Lung (tissue), 12 donors: ENCODE results near the gene MAPKAPK5. TPM values are rescaled to one million over a fixed set of nuclear protein-coding genes. Genes with fewer than 3 reads are reported as not detected.

ENCODE experiments used
- ATAC-seq: fragments of 200-7000 bp; cut with Tn5 transposase; one replicate; pipeline ENCODE4 v1.9.1; 2020; ENCODE audit warnings: moderate number of reproducible peaks; ENCODE audit not compliant: insufficient read depth, low FRiP score
- DNase-seq, 3 donors: peaks; one replicate each; pipeline ENCODE4 v3.0.0-alpha.2; 2013 to 2017
- H3K27ac ChIP-seq, 2 donors: one replicate each; pipeline ENCODE4 v1.5.1; 2013; ENCODE audit warnings: mild to moderate bottlenecking in 2 of 2, moderate library complexity in 2 of 2, control low read depth in 1 of 2, inconsistent platforms in 1 of 2, low read depth in 1 of 2, low read length in 1 of 2
- H3K27me3 ChIP-seq, 3 donors: one replicate each; pipeline ENCODE4 v1.5.1; 2013; ENCODE audit warnings: low read length in 2 of 3; ENCODE audit not compliant: control insufficient read depth in 3 of 3, insufficient read depth in 3 of 3
- H3K36me3 ChIP-seq, 4 donors: one replicate each; pipeline ENCODE4 v1.5.1; 2013; ENCODE audit warnings: low read length in 4 of 4, mild to moderate bottlenecking in 1 of 4, moderate library complexity in 1 of 4; ENCODE audit not compliant: control insufficient read depth in 4 of 4, insufficient read depth in 4 of 4
- H3K4me1 ChIP-seq, 5 donors: one replicate each; pipeline ENCODE4 v1.5.1; 2013; ENCODE audit warnings: low read length in 5 of 5, mild to moderate bottlenecking in 2 of 5, moderate library complexity in 1 of 5; ENCODE audit not compliant: control insufficient read depth in 5 of 5, insufficient read depth in 5 of 5
- H3K4me3 ChIP-seq: one replicate; pipeline ENCODE4 v1.5.1; 2013; ENCODE audit warnings: mild to moderate bottlenecking, control low read depth, moderate library complexity
- H3K9ac ChIP-seq, 2 donors: one replicate each; pipeline ENCODE4 v1.5.1; 2013; ENCODE audit warnings: low read length in 2 of 2, control low read depth in 1 of 2; ENCODE audit not compliant: insufficient read depth in 1 of 2
- H3K9me3 ChIP-seq, 4 donors: one replicate each; pipeline ENCODE4 v1.5.1; 2013; ENCODE audit warnings: low read length in 3 of 4, mild to moderate bottlenecking in 1 of 4, moderate library complexity in 1 of 4; ENCODE audit not compliant: control insufficient read depth in 4 of 4, insufficient read depth in 3 of 4
- CTCF ChIP-seq: IDR thresholded peaks from 2 replicates; pipeline ENCODE4 v1.5.1; 2012; ENCODE audit warnings: mild to moderate bottlenecking; ENCODE audit errors: control extremely low read depth, extremely low read depth
- WGBS, 2 donors: extraction: QIAGEN DNeasy Blood & Tissue Kit; methylation state at CpG; one replicate each; pipeline ENCODE4 v1.1.7; 2013; 5-methylcytosine and 5-hydroxymethylcytosine counted together
- polyA plus RNA-seq, 2 donors: library from polyadenylated mRNA; stranded (reverse); fragments of 200-250 nt; gene quantifications; one replicate each; pipeline ENCODE4 v1.2.1, GENCODE V29; 2013
- total RNA-seq, 2 donors: library from RNA; depleted of rRNA in 1 of 2; stranded (reverse); fragments of >200 nt in 1 of 2; gene quantifications; one replicate each; pipeline ENCODE4 v1.2.1, GENCODE V29; 2014 to 2021
- donor health status: control.
- donor health status: control.
- donor health status: Bipolar disorder and iron deficiency.
- donor health status: healthy.
- donor health status: DM: yes; HTN: yes; CAD: no.

MAPKAPK5 gene
- total and polyA plus RNA-seq, 4 donors = 15.4 to 46.3 (median 37.2) TPM

GRCh38 chr12:111858186-111858585 lies 16.2 kb downstream of the MAPKAPK5 start:
- TF ChIP-seq CTCF = no peak
- Histone ChIP-seq H3K4me1 (peaks cover 0 to 2% (median 0%) of the 10 kb centered on the region in 5 donors), H3K9ac (no peak overlapping the region), H3K27ac (no peak overlapping the region), H3K27me3 (no peaks in the 10 kb centered on the region), H3K9me3 (peaks cover 0 to 2% (median 0%) of the 10 kb centered on the region in 4 donors), H3K36me3 (peaks cover 0 to 7% (median 2%) of the 10 kb centered on the region in 4 donors), H3K4me3 (no peak overlapping the region)
- ATAC-seq = no peak
- no peak for DNase-seq
- WGBS, 2 donors = 97 to 100% methylated on average over 2 of the region's 2 CpGs

- TF ChIP-seq CTCF = no peak
- ATAC-seq = no peak
- H3K9me3 ChIP-seq = peaks cover 0 to 2% (median 0%) of the 10 kb centered on the region in 4 donors
- DNase-seq = no peak
- H3K9ac ChIP-seq = no peak overlapping the region
- H3K4me1 ChIP-seq = peaks cover 0 to 2% (median 0%) of the 10 kb centered on the region in 5 donors
- WGBS, 2 donors = 94 to 95% methylated on average over 7 of the region's 7 CpGs
- H3K27me3 ChIP-seq = no peaks in the 10 kb centered on the region
- peaks cover 0 to 7% (median 2%) of the 10 kb centered on the region in 4 donors for H3K36me3 ChIP-seq
- no peak overlapping the region for H3K27ac ChIP-seq
- no peak overlapping the region for H3K4me3 ChIP-seq
Measured at GRCh38 chr12:111858778-111859177, 16.8 kb downstream of the MAPKAPK5 start.

GRCh38 chr12:111864913-111865312 lies 22.9 kb downstream of the MAPKAPK5 start:
- H3K27me3 ChIP-seq = no peaks in the 10 kb centered on the region
- 83 to 86% methylated on average over 1 of the region's 1 CpG for WGBS, 2 donors
- no peaks in the 10 kb centered on the region for H3K9me3 ChIP-seq
- H3K9ac ChIP-seq = no peak overlapping the region
- no peak for TF ChIP-seq CTCF
- H3K4me3 ChIP-seq = no peak overlapping the region
- H3K27ac ChIP-seq = no peak overlapping the region
- DNase-seq (no peak), ATAC-seq (no peak)
- peaks cover 4 to 17% (median 10%) of the 10 kb centered on the region in 4 donors for H3K36me3 ChIP-seq
- H3K4me1 ChIP-seq = no peaks in the 10 kb centered on the region

GRCh38 chr12:111867531-111867930 lies 25.5 kb downstream of the MAPKAPK5 start:
- no peak for ATAC-seq
- Histone ChIP-seq H3K36me3 (peaks cover 15 to 39% (median 27%) of the 10 kb centered on the region in 4 donors), H3K27ac (no peak overlapping the region), H3K9me3 (peaks cover 0 to 1% (median 0%) of the 10 kb centered on the region in 4 donors), H3K4me1 (no peaks in the 10 kb centered on the region), H3K27me3 (no peaks in the 10 kb centered on the region), H3K9ac (no peak overlapping the region), H3K4me3 (no peak overlapping the region)
- no peak for TF ChIP-seq CTCF
- no peak for DNase-seq
- 81 to 82% methylated on average over 2 of the region's 2 CpGs for WGBS, 2 donors
